BE2C (cell line): ENCODE data around the gene MYH7.
"Not testable (repeated sequence)": the region's sequence is repeated elsewhere in the genome, so short reads cannot be mapped to it uniquely, and the experiment has no call there.

Experiments used
- DNase-seq: peaks from one replicate; pipeline ENCODE4 v3.0.0-alpha.2; 2020
- H3K27me3 ChIP-seq: fragments of 250-450 bp; sonication (Bioruptor Pico); 2 replicates; pipeline ENCODE4 v1.5.1; 2020; ENCODE audit warnings: mild to moderate bottlenecking
- H3K36me3 ChIP-seq: fragments of 250-450 bp; sonication (Bioruptor Pico); 2 replicates; pipeline ENCODE4 v1.5.1; 2020; ENCODE audit warnings: mild to moderate bottlenecking
- H3K4me1 ChIP-seq: fragments of 250-450 bp; sonication (Bioruptor Pico); 2 replicates; pipeline ENCODE4 v1.5.1; 2020
- H3K4me3 ChIP-seq: 2 replicates; pipeline ENCODE4 v1.5.1; 2011; ENCODE audit warnings: low read depth, low read length
- H3K9me3 ChIP-seq: fragments of 250-450 bp; sonication (Bioruptor Pico); 2 replicates; pipeline ENCODE4 v1.5.1; 2020
- TF ChIP-seq, protein P1 (sequence below): IDR thresholded peaks from 2 replicates; pipeline ENCODE4 v1.5.1; 2012; ENCODE audit warnings: mild to moderate bottlenecking, low read depth, low read length

The MYH7 gene

DNA sequence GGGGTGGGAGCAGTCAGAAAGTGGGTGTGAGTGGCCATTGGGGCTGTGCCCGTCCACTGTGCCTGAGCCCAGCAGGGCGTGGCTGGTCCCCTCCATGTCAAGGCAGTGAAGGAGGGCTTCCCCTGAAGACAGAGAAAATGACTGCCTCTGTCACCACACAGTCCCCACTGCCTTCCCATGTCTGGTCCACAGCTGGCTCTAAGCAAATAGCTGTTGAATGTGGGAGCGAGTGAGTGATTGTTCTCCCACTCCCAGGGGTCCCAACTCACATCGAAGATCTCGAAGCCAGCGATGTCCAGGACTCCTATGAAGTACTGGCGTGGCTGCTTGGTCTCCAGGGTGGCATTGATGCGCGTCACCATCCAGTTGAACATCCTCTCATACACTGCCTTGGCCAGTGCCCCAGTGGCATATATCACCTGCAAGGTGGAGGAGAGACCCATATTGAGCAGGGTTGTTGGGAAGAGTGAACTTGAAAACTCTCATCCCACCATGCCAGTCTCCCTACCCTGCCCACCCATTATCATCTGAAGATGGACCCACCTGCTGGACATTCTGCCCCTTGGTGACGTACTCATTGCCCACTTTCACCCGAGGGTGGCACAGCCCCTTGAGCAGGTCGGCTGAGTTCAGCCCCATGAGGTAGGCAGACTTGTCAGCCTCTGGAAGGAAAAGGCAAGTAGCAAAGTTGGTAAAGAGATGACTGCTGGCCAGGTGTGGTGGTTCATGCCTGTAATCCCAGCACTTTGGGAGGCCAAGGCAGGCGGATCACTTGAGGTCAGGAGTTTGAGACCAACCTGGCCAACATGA is 6.6 kb downstream of the MYH7 start:
- Histone ChIP-seq H3K27me3 (no peaks in the 10 kb centered on the region), H3K4me1 (no peaks in the 10 kb centered on the region), H3K36me3 (no peaks in the 10 kb centered on the region), H3K4me3 (no peak overlapping the region), H3K9me3 (no peaks in the 10 kb centered on the region)
- DNase-seq = no peak
- TF ChIP-seq, protein P1, sequence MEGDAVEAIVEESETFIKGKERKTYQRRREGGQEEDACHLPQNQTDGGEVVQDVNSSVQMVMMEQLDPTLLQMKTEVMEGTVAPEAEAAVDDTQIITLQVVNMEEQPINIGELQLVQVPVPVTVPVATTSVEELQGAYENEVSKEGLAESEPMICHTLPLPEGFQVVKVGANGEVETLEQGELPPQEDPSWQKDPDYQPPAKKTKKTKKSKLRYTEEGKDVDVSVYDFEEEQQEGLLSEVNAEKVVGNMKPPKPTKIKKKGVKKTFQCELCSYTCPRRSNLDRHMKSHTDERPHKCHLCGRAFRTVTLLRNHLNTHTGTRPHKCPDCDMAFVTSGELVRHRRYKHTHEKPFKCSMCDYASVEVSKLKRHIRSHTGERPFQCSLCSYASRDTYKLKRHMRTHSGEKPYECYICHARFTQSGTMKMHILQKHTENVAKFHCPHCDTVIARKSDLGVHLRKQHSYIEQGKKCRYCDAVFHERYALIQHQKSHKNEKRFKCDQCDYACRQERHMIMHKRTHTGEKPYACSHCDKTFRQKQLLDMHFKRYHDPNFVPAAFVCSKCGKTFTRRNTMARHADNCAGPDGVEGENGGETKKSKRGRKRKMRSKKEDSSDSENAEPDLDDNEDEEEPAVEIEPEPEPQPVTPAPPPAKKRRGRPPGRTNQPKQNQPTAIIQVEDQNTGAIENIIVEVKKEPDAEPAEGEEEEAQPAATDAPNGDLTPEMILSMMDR = no peak

DNA sequence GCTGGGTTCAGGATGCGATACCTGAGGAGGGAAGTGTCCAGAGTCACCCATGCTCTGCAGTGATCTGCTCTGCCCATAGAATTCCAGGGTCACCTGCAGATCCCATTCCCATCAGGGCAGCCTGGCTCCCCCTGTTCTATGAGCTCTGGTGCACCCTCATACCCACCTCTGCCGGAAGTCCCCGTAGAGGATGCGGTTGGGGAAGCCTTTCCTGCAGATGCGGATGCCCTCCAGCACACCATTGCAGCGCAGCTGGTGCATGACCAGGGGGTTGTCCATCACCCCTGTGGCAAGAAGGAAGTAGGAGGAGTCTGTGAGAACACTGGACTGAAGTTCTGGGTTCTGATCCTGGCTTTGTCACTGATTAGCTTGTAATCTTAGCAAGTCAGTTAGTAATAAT is 9.7 kb downstream of the MYH7 start:
- H3K4me1 ChIP-seq, H3K4me3 ChIP-seq, DNase-seq, H3K27me3 ChIP-seq, H3K36me3 ChIP-seq, H3K9me3 ChIP-seq: not testable (repeated sequence)

DNA sequence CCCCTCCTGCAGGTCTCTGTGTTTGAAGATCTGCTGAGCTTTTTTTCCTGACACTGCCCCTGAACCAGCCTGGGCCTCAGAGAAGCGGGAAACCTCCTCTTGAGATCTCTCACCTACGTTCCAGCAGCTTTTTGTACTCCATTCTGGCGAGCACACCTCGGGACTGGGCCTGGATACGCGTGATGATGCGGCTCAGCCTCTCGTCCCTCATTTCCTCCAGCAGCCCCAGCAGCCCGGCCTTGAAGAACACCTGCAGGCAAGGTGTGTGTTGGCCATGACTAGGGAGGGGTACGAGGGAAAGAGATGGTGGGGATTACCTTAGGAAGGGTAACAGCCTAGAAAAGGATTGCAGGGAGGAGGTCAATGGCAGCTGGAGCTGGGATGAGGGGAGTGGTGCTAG is 10.3 kb downstream of the MYH7 start:
- Histone ChIP-seq H3K27me3 (peaks cover 4% of the 10 kb centered on the region), H3K4me1 (no peaks in the 10 kb centered on the region), H3K36me3 (no peaks in the 10 kb centered on the region), H3K4me3 (no peak overlapping the region), H3K9me3 (no peaks in the 10 kb centered on the region)
- DNase-seq = no peak
- TF ChIP-seq, protein P1 = no peak

DNA sequence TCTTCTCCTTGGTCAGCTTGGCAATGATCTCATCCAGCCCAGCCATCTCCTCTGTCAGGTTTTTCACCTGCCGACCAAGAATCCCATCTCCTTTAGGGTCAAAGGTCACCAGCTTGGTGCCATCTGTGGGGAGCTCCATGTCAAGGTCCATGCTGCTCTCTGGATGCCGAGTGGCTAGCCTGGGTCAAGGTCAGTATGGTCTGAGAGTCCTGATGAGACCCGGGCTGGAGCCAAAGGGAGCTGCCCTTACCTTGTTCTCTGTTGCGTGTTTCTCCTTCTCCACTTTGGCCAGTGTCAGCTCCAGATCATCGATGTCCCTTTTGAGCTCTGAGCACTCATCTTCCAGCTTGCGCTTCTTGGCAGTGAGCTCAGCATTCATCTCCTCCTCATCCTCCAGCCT is 11.8 kb downstream of the MYH7 start:
- H3K27me3 ChIP-seq = peaks cover 4% of the 10 kb centered on the region
- no peaks in the 10 kb centered on the region for H3K9me3 ChIP-seq
- H3K4me3 ChIP-seq = no peak overlapping the region
- no peaks in the 10 kb centered on the region for H3K4me1 ChIP-seq
- DNase-seq = no peak
- TF ChIP-seq, protein P1 = no peak
- no peaks in the 10 kb centered on the region for H3K36me3 ChIP-seq

DNA sequence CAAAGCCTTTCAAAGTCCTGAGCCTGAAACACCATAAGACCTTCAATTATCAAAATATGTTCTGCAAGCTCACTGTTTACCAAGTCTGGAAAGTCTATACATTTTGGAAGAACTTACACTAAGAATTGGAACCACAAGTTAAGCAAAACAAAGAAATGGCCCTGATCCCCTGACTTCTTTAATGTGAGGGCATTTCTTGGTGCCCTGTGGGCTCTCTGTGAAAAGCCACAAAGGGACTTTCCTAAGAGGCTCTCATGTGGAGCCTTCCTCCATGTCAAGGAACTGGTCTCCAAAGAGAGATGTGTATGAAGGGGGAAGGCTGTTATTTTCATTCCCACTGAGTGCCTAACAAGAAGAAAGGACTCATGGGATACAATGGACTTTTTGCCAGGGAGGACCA is 13.9 kb downstream of the MYH7 start:
- DNase-seq = no peak
- Histone ChIP-seq H3K27me3 (peaks cover 4% of the 10 kb centered on the region), H3K4me1 (no peaks in the 10 kb centered on the region), H3K9me3 (no peaks in the 10 kb centered on the region), H3K36me3 (no peaks in the 10 kb centered on the region), H3K4me3 (no peak overlapping the region)
- TF ChIP-seq, protein P1 = no peak

DNA sequence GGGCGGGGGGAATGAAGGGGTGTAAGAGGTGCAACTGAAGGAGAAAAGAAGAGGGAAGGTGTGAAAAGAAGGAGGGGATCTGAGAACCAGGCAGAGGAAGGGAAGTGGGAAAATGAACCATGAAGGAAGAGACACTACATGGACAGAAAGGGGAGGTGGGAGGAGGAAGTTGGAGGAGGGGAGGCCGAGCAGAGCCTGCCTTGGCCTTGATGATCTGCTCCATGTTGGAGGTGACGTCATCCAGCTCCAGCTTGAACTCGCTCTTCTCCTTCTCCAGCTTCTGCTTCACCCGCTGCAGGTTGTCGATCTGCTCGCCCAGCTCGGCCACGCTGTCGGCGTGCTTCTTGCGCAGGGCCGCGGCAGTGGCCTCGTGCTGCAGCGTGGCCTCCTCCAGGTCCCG is 15.8 kb downstream of the MYH7 start:
- not testable (repeated sequence) for H3K9me3 ChIP-seq, H3K4me1 ChIP-seq, H3K36me3 ChIP-seq, H3K4me3 ChIP-seq, H3K27me3 ChIP-seq, DNase-seq

DNA sequence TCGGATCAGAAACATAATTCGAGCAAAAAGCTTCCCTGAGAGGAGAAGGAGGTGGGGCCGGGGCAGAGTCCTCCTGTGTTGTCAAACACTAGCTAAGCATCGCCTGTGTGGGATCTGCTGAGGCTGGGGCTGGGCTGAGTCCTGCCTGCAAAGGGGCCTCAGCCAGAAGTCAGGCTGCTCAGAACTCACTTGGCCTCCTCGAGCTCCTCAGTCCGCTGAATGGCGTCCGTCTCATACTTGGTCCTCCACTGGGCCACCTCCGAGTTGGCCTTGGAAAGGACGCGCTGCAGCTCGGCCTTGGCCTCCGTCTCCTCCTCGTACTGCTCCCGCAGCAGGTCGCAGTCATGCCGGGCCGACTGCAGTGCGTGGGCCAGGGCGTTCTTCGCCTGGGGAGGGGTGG is 17.4 kb downstream of the MYH7 start:
- H3K36me3 ChIP-seq = no peaks in the 10 kb centered on the region
- H3K4me1 ChIP-seq = no peaks in the 10 kb centered on the region
- no peaks in the 10 kb centered on the region for H3K9me3 ChIP-seq
- H3K4me3 ChIP-seq = no peak overlapping the region
- TF ChIP-seq, protein P1 = no peak
- no peaks in the 10 kb centered on the region; the same call in none of the 2 replicates for H3K27me3 ChIP-seq
- no peak for DNase-seq

DNA sequence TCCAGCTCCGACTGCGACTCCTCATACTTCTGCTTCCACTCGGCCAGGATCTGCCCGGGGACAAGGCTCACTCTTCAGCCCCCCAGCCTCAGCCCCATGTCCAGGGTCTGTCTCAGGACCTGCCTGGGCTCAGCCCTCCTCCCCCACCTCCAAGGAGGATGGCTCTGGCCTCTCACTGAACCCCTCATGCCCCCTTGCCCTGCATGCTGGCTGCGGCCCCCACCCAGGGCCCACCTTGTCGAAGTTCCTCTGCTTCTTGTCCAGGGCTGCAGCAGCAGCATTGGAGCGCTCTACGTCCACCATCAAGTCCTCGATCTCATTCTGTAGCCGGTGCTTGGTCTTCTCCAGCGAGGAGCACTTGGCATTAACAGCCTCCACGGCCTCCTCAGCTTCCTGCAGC is 18.2 kb downstream of the MYH7 start:
- not testable (repeated sequence) for H3K4me3 ChIP-seq, H3K4me1 ChIP-seq, DNase-seq, H3K27me3 ChIP-seq, H3K9me3 ChIP-seq, H3K36me3 ChIP-seq
